Stimulated activated CD4-positive, alpha-beta T cell treated with anti-CD3 and anti-CD28 coated beads, Interleukin-12 subunit alpha, Interleukin-12 subunit beta, amount 100 ng/mL, for 4 hours (primary cell): ENCODE measurements around the gene CMAS.
A peak's percentile ranks its signal among the peaks of the same experiment; 100 is the strongest.
"Not testable (repeated sequence)": the region's sequence is repeated elsewhere in the genome, so short reads cannot be mapped to it uniquely, and the experiment has no call there.

ENCODE experiments used
- DNase-seq: peaks from one replicate; pipeline ENCODE4 v3.0.0-alpha.2; 2020

Gene CMAS

GRCh38 chr12:22046090-22046967 is at the start of gene CMAS:
Gene CMAS, plus strand, starts transcription at chr12:22046218. Its CDS starts 86 bp downstream, at chr12:22046304.
- peak; percentile 84 for DNase-seq

DNA sequence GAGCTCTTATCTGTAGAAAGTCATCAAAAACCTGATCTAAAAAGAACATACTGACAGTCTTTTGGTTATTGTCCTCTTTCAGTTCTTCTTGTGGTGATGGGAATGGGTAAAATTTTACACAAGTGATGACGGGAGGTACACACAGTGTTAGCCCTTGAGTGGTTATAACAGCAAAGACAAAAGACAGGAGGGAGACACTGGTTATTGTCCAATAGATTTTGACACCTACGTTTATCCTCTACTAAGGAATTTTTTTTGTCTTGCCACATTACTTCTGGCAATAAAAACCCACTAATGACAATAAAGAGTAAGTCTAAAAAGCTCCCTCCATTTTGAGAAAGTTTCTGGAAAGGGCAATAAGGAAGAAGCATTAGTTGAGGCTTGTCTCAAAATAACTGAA is 47.7 kb upstream of the CMAS start:
- DNase-seq, result no peak

GRCh38 chr12:21998782-21999181 is 47.2 kb upstream of the CMAS start:
- DNase-seq, result no peak

GRCh38 chr12:22002430-22002829 is 43.6 kb upstream of the CMAS start:
- DNase-seq, result no peak

GRCh38 chr12:22007794-22008193 is 38.2 kb upstream of the CMAS start:
- not testable (repeated sequence) for DNase-seq

- DNase-seq, result no peak
Measured at GRCh38 chr12:22008196-22008595, 37.8 kb upstream of the CMAS start.

DNA sequence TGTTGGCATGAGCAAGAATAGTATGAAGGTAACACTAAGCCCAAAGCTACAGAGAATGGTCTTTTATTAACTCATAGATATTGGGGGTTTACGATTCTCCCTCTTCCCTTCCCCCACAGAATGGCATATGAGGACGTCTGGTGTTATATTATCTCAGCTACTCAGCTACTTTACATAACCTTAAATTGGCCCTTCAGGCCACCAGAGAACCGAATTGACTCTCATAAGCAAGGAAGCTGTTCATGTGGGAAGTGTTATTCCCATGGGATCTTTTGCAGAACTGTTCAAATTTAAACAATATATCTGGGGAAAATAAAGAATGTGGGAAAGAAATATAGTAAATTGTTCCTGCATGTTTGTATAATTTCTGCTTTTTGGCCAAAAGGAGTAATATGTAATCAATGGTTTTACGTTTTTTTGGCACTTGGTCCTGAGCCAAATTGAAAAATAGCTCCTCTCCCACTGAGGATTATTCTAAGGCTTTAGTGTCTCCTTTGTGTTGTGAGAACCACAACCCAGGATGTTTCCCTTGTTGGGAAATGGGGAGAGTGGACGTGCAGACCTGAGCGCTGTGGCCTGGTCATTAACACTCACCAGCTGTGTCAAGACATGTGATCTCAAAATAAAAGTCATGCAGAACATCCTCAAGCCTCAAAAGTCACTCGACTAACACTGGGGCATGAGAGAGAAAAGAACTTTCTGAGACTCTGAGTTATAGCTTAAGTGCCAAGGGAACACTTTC is 31.8 kb upstream of the CMAS start:
- no peak for DNase-seq

GRCh38 chr12:22014783-22015144 is 31.3 kb upstream of the CMAS start:
- DNase-seq, result no peak

- DNase-seq, result no peak
Measured at GRCh38 chr12:22016982-22017381, 29.0 kb upstream of the CMAS start.

- no peak for DNase-seq
Measured at GRCh38 chr12:22018860-22019259, 27.2 kb upstream of the CMAS start.

- not testable (repeated sequence) for DNase-seq
Measured at GRCh38 chr12:22023489-22023888, 22.5 kb upstream of the CMAS start.

- no peak for DNase-seq
Measured at GRCh38 chr12:22029491-22029890, 16.5 kb upstream of the CMAS start.

DNA sequence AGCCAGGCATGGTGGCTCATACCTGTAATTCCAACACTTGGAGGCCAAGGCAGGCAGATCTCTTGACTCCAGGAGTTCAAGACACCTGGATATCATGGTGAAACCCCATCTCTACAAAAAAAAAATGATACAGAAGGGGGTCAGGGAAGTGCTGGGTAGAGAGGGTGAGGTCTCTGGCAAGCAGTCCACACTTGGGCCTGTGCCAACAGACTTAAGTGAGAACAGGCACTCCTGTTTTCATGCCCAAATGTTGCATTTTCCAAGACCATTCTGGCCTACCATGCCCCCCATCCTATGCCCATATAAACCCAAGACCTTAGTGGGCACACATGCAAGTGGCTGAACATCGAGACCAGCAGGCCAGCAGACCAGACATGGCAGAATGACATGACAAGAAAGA is 16.0 kb upstream of the CMAS start:
- DNase-seq, result no peak

DNA sequence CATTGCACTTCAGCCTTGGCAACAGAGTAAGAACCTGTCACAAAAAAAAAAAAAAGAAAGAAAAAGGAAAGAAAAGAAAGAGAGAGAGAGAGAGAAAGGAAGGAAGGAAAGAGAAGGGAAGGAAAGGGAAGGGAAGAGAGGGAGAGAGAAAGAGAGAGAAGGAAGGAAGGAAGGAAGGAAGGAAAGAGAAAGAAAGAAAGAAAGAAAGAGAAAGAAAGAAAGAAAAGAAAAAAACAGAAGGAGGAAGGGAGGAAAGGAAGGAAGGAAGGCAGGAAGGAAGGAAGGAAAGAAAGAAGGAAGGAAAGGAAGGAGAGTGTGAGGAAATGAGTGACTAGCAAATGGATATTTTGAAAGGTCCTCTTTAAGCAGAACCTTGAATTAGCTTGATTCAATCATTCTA is 13.3 kb upstream of the CMAS start:
- DNase-seq, result no peak

- DNase-seq, result no peak
Measured at GRCh38 chr12:22034709-22035506, 11.1 kb upstream of the CMAS start.

DNA sequence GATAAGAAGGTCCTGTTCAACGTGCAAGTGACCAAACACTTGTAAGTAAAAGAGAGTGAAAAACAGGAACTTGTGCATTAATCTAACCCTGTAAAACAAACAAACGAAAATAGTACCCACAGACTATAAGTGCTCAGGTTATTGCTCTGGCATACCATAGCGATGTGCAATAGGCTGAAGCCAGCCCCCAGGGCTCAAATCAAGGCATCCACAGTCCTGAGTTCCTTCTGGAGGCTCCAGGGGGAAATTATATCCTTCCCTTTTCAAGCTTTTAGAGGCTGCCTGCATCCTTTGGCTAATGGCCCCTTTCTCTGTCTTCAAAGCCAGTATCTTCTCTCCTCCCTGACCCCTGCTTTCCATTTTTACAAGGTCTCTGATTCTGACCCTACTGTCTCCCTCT is 8.1 kb upstream of the CMAS start:
- no peak for DNase-seq

GRCh38 chr12:22038734-22039133 is 7.3 kb upstream of the CMAS start:
- DNase-seq, result no peak

- no peak for DNase-seq
Measured at GRCh38 chr12:22039361-22039760, 6.7 kb upstream of the CMAS start.

DNA sequence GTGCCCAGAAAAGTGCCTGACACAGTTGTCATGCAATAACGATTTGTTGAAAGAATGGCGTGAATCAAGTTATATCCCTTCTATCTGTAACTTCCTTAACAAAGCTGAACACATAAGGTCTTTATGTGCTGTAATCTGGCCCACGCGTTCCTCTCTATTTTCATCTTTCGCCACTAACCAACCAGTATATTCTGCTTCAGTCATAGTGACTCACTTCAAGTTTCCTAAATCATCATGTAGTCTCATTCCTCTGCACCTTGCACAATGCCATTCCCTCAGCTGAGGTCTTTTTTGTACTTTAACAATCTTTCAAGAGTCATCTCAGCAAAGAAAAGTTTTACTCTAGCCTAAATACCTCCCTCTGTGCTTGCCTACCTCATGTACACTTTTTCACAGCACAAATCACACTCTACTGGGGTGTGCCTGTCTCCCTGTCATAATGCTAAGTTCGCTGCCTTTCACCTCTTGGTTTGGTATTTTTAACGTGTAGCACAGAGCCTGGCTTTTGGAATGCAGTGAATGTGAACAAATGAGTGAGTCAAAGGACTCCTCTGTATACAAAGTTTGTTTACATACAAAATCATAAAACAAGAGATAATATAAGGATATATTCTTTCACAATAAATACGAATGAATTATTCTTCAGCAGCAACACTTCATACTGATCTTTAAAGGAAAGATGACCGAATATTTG is 2.9 kb upstream of the CMAS start:
- DNase-seq, result no peak

- no peak for DNase-seq
Measured at GRCh38 chr12:22043943-22044342, 2.1 kb upstream of the CMAS start.

- no peak for DNase-seq
Measured at GRCh38 chr12:22044391-22044790, 1.6 kb upstream of the CMAS start.

- no peak for DNase-seq
Measured at GRCh38 chr12:22046968-22047390, 961 bp downstream of the CMAS start.

- no peak for DNase-seq
Measured at GRCh38 chr12:22047494-22047893, 1.5 kb downstream of the CMAS start.
